Measurements from ENCODE around the gene RNF144A.

RNF144A gene

DNA sequence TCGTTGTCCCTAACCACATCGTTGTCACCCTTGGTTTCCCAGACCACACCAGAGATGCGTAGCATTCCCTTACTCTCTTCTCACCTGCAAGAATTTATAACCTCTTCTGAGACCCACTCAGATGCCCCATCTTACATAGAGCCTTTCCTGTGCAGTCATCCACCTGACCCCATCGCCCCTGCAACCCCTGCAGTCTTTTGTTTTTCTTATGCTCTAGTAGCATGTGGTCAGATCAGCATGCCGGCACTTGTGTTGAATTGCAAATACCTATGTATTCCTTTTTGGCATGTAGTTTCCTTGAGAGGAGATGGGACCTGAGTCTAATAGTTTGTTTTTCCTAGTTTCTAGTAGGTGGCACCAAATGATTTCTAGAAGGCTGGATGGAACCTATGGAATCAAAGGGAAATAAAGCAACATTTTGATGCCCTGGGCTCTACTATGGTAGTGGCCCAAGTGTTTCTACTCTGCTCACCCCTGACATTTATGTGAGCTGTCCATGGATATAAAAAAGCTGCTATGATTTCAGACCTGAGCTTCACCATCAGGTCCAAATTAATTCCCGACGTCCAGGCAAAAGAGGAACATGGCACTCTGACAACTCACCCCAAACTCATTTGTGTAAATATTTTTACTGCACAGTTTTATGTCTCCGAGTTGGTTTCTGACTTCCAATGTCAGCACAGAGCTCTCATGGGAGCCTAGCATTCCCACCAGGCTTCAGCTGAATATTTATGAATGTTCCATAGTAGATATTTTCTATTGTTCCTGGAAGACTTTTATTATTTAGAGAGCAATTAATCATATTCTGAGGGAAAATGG, 143.6 kb downstream of the RNF144A start:
- no peak for DNase-seq (ENCODE audit: low read depth)

DNA sequence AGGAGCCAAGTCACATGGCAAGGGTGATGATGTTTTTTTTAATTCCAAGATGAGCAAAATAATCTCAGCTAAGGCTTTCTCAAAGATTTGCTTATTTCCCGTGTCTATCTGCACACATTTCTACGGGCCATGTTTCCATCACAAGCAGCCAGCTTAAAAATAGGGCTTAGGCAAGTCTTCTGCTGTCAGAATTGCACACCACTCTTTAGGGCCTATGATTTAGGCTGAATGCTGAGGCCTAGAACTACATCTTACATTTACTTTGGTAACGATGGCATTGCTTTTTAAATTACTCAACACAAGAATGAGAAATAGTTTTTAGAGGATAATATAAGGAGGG, 144.2 kb downstream of the RNF144A start:
- no peak for DNase-seq (ENCODE audit: low read depth)
- no peak overlapping the region for H3K4me3 ChIP-seq (ENCODE audit: control insufficient read depth, low read depth, low read length)
- TF ChIP-seq, protein P1, sequence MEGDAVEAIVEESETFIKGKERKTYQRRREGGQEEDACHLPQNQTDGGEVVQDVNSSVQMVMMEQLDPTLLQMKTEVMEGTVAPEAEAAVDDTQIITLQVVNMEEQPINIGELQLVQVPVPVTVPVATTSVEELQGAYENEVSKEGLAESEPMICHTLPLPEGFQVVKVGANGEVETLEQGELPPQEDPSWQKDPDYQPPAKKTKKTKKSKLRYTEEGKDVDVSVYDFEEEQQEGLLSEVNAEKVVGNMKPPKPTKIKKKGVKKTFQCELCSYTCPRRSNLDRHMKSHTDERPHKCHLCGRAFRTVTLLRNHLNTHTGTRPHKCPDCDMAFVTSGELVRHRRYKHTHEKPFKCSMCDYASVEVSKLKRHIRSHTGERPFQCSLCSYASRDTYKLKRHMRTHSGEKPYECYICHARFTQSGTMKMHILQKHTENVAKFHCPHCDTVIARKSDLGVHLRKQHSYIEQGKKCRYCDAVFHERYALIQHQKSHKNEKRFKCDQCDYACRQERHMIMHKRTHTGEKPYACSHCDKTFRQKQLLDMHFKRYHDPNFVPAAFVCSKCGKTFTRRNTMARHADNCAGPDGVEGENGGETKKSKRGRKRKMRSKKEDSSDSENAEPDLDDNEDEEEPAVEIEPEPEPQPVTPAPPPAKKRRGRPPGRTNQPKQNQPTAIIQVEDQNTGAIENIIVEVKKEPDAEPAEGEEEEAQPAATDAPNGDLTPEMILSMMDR (IDR thresholded peaks at IDR 0.05; ENCODE audit: control insufficient read depth, insufficient read depth, low read depth, low read length, missing control alignments), result no peak

More for the DNA sequence above, 143.6 kb downstream of the RNF144A start:
- TF ChIP-seq, protein P1 (IDR thresholded peaks at IDR 0.05; ENCODE audit: control insufficient read depth, insufficient read depth, low read depth, low read length, missing control alignments), result no peak
- no peak overlapping the region for H3K4me3 ChIP-seq (ENCODE audit: control insufficient read depth, low read depth, low read length)

DNA sequence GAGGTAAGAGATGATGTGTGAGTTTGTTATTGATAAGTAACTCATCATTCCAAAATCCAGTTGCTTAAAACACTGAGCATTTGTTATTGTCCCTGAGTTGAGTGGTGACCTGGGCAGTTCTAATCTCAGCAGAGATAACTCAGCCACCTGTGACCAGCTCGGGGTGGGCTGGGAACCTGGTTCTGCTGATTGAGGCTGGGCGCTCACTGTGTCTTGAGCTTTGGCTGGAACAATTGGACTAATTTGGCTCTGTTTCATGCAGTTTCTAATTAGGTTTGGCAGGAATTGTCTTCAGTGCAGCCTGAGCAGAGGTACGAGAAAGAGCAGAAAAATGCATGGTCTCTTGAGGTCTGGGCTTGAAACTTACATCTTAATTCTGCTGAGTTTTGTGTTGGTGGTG, 144.7 kb downstream of the RNF144A start:
- H3K4me3 ChIP-seq (ENCODE audit: control insufficient read depth, low read depth, low read length), result no peak overlapping the region
- TF ChIP-seq, protein P1 (IDR thresholded peaks at IDR 0.05; ENCODE audit: control insufficient read depth, insufficient read depth, low read depth, low read length, missing control alignments), result no peak
- DNase-seq (ENCODE audit: low read depth), result no peak

DNA sequence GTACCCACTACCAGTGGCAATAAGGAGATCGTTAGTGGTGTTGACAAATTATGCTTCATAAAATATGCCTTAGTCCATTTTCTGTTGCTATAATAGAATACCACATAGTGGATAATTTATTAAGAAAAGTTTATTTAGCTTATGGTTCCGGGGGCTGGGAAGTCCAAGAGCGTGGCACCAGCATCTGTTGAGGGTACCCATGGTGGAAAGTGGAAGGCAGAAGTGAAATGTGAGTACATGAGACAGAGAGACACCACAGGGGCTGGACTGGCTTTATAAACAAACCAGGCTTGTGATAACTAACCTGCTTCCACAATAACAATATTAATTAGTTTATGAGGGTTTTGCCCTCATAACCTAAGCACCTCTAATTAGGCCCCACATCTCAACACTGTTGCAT, 146.6 kb downstream of the RNF144A start:
- TF ChIP-seq, protein P1 (IDR thresholded peaks at IDR 0.05; ENCODE audit: control insufficient read depth, insufficient read depth, low read depth, low read length, missing control alignments), result no peak
- DNase-seq (ENCODE audit: low read depth), result no peak
- H3K4me3 ChIP-seq (ENCODE audit: control insufficient read depth, low read depth, low read length), result no peak overlapping the region

DNA sequence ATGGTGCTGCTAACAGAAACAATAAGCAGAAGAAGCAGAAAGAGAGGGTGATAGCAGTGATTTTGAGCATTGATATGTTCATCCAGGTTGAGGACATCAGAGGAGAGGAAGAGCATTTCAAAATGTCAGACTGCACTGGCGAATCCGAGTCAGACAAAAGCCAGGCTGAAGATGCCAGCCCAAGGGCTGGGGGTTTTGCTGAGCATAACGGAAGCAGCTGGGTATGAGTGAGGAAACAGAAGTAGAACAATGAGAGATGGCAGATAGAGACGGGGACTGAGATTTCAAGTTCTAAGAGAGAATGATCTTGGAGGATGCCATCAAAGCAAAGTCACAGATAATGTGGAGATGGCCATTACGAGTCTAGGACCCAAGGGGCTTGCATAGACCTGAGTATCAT, 151.2 kb downstream of the RNF144A start:
- TF ChIP-seq, protein P1 (IDR thresholded peaks at IDR 0.05; ENCODE audit: control insufficient read depth, insufficient read depth, low read depth, low read length, missing control alignments), result no peak
- H3K4me3 ChIP-seq (ENCODE audit: control insufficient read depth, low read depth, low read length), result no peak overlapping the region
- no peak for DNase-seq (ENCODE audit: low read depth)

DNA sequence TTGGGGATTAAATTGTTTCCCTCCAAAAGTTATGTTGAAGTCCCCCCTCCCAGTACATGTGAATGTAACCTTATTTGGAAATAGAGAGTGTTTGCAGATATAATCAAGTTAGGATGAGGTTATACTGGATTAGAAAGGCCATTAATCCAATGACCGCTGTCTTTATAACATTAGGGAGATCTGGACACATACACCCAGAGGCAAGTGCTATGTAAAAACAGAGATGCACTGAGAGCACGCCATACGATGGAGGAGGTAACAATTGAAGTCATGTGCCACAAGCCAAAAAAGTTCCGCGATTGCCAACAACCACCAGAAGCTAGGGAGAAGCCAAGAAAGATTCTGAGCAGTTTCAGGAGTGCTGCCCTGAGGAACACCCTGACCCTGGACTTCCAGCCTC, 153.3 kb downstream of the RNF144A start:
- DNase-seq (ENCODE audit: low read depth), result no peak
- TF ChIP-seq, protein P1 (IDR thresholded peaks at IDR 0.05; ENCODE audit: control insufficient read depth, insufficient read depth, low read depth, low read length, missing control alignments), result no peak
- no peak overlapping the region for H3K4me3 ChIP-seq (ENCODE audit: control insufficient read depth, low read depth, low read length)

All from AG09309 (cell line).